Loucy (cell line): ENCODE data around the gene CPT1B.

ENCODE experiments used
- H2AFZ ChIP-seq: fragments of 200-600 bp; sonication (generic); 2 replicates; pipeline ENCODE4 v1.6.0; 2016; ENCODE audit warnings: antibody characterized with exemption, mild to moderate bottlenecking, low read length, moderate library complexity
- H3F3A ChIP-seq: fragments of 200-600 bp; 2 replicates; pipeline ENCODE4 v1.6.0; 2016; ENCODE audit warnings: antibody characterized with exemption, low read depth, mild to moderate bottlenecking
- H3K27me3 ChIP-seq: fragments of 200-600 bp; sonication (generic); 2 replicates; pipeline ENCODE4 v1.6.1; 2014; ENCODE audit warnings: low read length, mild to moderate bottlenecking; ENCODE audit not compliant: insufficient read depth, poor library complexity, severe bottlenecking
- H3K36me3 ChIP-seq: fragments of 200-600 bp; sonication (generic); 2 replicates; pipeline ENCODE4 v1.6.1; 2016; ENCODE audit warnings: low read length; ENCODE audit not compliant: insufficient read depth
- H3K4me1 ChIP-seq: fragments of 200-600 bp; sonication (generic); 2 replicates; pipeline ENCODE4 v1.5.1; 2014; ENCODE audit warnings: low read length, mild to moderate bottlenecking; ENCODE audit not compliant: insufficient read depth, poor library complexity, severe bottlenecking
- H3K4me2 ChIP-seq: fragments of 200-600 bp; sonication (generic); 2 replicates; pipeline ENCODE4 v1.6.0; 2014; ENCODE audit warnings: antibody characterized with exemption, low read length, low read depth, mild to moderate bottlenecking; ENCODE audit not compliant: poor library complexity, severe bottlenecking
- H3K4me3 ChIP-seq: fragments of 200-600 bp; sonication (generic); 2 replicates; pipeline ENCODE4 v1.5.1; 2014; ENCODE audit warnings: low read length, mild to moderate bottlenecking, mixed read lengths; ENCODE audit not compliant: poor library complexity, severe bottlenecking
- H3K79me2 ChIP-seq: fragments of 200-600 bp; sonication (generic); 2 replicates; pipeline ENCODE4 v1.6.1; 2014; ENCODE audit warnings: low read length; ENCODE audit not compliant: insufficient read depth
- H3K9ac ChIP-seq: fragments of 200-600 bp; sonication (generic); 2 replicates; pipeline ENCODE4 v1.6.0; 2014; ENCODE audit warnings: mild to moderate bottlenecking, low read depth, low read length, moderate library complexity; ENCODE audit not compliant: poor library complexity, severe bottlenecking
- H3K9me2 ChIP-seq: fragments of 200-600 bp; sonication (generic); replicated peaks from 2 replicates; pipeline ENCODE4 v1.6.1; 2016; ENCODE audit warnings: low read depth, low read length, mixed read lengths
- H3K9me3 ChIP-seq: fragments of 200-600 bp; sonication (generic); 2 replicates; pipeline ENCODE4 v1.6.1; 2014; ENCODE audit warnings: mild to moderate bottlenecking, antibody characterized with exemption, low read length, low read depth; ENCODE audit not compliant: insufficient read depth
- H4K20me1 ChIP-seq: fragments of 200-600 bp; sonication (generic); 2 replicates; pipeline ENCODE4 v1.6.0; 2014; ENCODE audit warnings: antibody characterized with exemption, low read length, mild to moderate bottlenecking; ENCODE audit not compliant: insufficient read depth, poor library complexity, severe bottlenecking
- EZH2phosphoT487 ChIP-seq: fragments of 200-600 bp; IDR thresholded peaks from 2 replicates; pipeline ENCODE4 v1.6.1; 2018; ENCODE audit warnings: antibody characterized with exemption, mild to moderate bottlenecking, moderate library complexity, borderline replicate concordance
- TF ChIP-seq, protein P1 (sequence below): fragments of 200-600 bp; sonication (generic); conservative IDR thresholded peaks from 2 replicates; pipeline ENCODE4 v1.5.1; 2014; ENCODE audit warnings: mild to moderate bottlenecking, antibody characterized with exemption, low read length

CPT1B gene

DNA sequence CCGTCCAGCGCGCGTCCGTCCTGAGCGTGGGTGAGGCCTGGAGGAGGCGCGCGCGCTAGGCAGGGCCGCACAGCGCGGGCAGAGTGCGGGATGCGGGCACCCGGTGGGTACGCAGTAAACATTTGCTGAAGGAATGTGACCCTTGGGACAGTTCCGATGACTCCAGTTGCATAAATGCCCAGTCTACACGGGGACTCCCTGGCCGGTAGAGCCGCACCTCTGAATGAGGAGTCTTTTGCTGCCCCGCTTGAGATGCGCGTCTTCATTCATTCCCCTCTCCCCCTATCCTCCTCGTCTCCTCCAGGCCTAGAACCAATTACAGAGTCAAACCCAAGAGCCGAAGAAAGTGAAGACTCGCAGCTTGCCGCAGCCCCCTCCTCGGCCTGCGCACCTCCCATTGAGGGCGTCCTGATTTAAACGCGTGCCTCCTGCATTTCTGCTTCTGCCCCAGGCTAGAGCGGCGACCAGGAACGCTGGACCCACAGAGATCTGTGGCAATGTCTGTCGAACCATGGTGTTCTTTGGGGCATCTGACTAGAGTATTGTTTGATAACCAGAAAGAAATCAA lies 5.2 kb upstream of the CPT1B start:
- Histone ChIP-seq H3K9me2 (no peaks in the 10 kb centered on the region), H4K20me1 (peaks cover 3% of the 10 kb centered on the region), H3K27me3 (no peaks in the 10 kb centered on the region), H2AFZ (peak overlapping the region; percentile 57), H3F3A (no peaks in the 10 kb centered on the region), H3K4me3 (peak overlapping the region; percentile 93), H3K9ac (peak overlapping the region; percentile 94), H3K4me2 (peak overlapping the region; percentile 91), H3K79me2 (peaks cover 24% of the 10 kb centered on the region), H3K9me3 (no peaks in the 10 kb centered on the region), H3K36me3 (no peaks in the 10 kb centered on the region), H3K4me1 (peaks cover 32% of the 10 kb centered on the region)
- no peak for TF ChIP-seq EZH2phosphoT487
- TF ChIP-seq, protein P1, sequence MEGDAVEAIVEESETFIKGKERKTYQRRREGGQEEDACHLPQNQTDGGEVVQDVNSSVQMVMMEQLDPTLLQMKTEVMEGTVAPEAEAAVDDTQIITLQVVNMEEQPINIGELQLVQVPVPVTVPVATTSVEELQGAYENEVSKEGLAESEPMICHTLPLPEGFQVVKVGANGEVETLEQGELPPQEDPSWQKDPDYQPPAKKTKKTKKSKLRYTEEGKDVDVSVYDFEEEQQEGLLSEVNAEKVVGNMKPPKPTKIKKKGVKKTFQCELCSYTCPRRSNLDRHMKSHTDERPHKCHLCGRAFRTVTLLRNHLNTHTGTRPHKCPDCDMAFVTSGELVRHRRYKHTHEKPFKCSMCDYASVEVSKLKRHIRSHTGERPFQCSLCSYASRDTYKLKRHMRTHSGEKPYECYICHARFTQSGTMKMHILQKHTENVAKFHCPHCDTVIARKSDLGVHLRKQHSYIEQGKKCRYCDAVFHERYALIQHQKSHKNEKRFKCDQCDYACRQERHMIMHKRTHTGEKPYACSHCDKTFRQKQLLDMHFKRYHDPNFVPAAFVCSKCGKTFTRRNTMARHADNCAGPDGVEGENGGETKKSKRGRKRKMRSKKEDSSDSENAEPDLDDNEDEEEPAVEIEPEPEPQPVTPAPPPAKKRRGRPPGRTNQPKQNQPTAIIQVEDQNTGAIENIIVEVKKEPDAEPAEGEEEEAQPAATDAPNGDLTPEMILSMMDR, result no peak

DNA sequence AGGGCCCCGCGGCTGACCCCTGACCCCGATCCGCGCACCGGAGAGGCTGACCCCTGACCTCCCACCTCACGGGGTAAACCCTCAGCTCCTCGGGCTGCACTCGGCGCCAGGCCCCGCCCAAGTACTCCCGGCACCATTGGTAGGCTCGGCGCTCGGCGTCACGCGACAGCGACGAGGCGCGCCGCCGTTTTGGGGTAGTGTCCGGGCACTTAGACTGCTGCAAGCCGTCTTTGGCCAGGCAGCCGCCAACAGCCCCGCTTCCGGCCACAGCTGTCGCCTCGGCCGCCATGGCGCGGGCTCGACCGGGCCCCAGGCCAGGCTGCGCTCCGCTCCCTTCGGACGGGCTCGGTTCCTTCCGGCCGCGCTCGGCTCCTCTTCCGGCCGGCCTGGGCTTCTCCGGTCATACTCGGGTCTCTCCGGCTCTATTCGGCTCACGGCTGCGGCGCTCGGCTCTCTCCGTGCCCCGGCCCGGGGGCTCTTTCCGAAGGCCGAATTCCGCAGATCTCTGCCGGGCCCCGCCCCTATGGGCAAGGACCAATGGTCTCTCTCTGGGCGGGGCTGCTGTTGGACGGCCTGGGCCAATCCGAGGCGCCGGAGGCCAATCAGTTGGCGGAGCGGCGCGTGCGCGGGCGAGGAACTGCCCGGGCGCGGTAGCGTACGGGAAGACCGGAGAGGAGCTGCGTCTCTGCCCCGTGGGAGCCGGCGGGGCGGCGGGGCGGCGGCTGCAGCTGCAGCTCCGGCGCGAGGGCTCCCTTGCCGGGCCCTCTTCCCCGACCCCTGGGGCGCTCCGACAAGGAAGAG lies 4.5 kb upstream of the CPT1B start, which contains the start of gene CHKB:
CHKB (minus strand) TSS at position 357 of the 801 bp plus-strand sequence; CDS start at position 289, 68 bp downstream.
- Histone ChIP-seq H3K4me2 (peak within 1 kb of the TSS; percentile 97), H3K9me2 (no peaks in the 10 kb centered on the region), H4K20me1 (peaks cover 3% of the 10 kb centered on the region), H2AFZ (peak within 1 kb of the TSS; percentile 88), H3K79me2 (peaks cover 24% of the 10 kb centered on the region), H3F3A (no peaks in the 10 kb centered on the region), H3K27me3 (no peaks in the 10 kb centered on the region), H3K4me1 (peaks cover 32% of the 10 kb centered on the region), H3K9me3 (no peaks in the 10 kb centered on the region), H3K4me3 (peak within 1 kb of the TSS; percentile 93), H3K36me3 (no peaks in the 10 kb centered on the region), H3K9ac (peak within 1 kb of the TSS; percentile 94)
- TF ChIP-seq, protein P1, result no peak
- TF ChIP-seq EZH2phosphoT487, result no peak

DNA sequence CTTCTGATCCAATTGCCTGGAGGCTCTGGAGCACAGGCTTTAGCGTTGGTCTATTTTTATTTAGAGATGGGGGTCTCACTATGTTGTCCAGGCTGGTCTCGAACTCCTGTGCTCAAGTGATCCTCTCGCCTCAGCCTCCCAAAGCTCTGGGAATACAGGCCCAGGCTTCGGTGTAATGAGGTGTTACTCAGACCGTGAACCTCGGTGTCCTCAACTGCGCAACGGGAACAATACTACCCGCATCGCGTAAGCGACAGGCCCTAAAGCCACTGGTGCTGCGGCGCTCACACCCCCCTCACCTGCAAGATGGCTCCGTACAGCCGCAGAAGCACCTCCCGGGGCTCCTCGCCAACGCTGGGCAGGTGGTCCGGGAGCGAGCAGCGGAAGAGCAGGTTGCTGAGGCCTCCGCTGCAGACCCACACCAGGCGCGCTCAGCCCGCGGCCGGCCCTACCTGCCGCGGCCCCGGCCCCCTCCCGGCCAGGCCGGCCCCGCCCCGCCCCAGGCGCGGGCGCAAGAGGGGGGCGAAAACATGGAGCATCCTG lies 3.8 kb upstream of the CPT1B start:
- peak overlapping the region; percentile 88 for H2AFZ ChIP-seq
- H3K9me2 ChIP-seq, result no peaks in the 10 kb centered on the region
- H3K4me1 ChIP-seq, result peaks cover 32% of the 10 kb centered on the region
- peak overlapping the region; percentile 93 for H3K4me3 ChIP-seq
- no peaks in the 10 kb centered on the region for H3K27me3 ChIP-seq
- peaks cover 24% of the 10 kb centered on the region for H3K79me2 ChIP-seq
- H3K4me2 ChIP-seq, result peak overlapping the region; percentile 97
- no peaks in the 10 kb centered on the region for H3K36me3 ChIP-seq
- peaks cover 3% of the 10 kb centered on the region for H4K20me1 ChIP-seq
- no peak for TF ChIP-seq EZH2phosphoT487
- TF ChIP-seq, protein P1, result no peak
- H3F3A ChIP-seq, result no peaks in the 10 kb centered on the region
- no peaks in the 10 kb centered on the region for H3K9me3 ChIP-seq
- peak overlapping the region; percentile 94 for H3K9ac ChIP-seq
